Measurements from ENCODE around the gene COL3A1.

COL3A1 gene

DNA sequence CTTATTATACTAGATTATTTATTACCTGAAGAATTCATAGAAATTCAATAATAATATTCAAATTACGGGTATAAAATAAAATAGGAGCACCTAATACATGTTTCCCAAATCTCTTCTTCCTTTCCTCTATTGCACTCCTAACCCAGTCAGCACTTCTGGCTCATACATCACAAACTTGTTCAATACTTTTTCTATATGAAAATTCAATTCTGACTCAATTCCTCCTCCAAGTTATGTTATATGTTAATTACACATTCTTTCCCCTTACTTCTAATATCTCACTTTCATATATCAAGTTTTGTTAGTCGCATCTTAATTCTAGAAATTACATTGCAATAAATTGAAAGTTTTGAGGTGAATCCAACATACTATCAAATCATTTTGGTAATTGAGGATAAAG is 17.9 kb upstream of the COL3A1 start:
- Histone ChIP-seq H2BK120ac (ENCODE audit: low read depth, low read length) (no peak overlapping the region), H3K27ac (replicated peaks; ENCODE audit: low read length) (no peak overlapping the region), H2AFZ (ENCODE audit: low read length) (no peak overlapping the region), H3K79me1 (ENCODE audit: low read depth, low read length) (no peaks in the 10 kb centered on the region), H3K4me1 (ENCODE audit: control insufficient read depth in 2 of 2, insufficient read depth in 1 of 2, low read depth in 1 of 2, low read length in 2 of 2) (no peaks in the 10 kb centered on the region), H3K4me3 (ENCODE audit: low read length in 2 of 2) (no peak overlapping the region), H3K36me3 (replicated peaks in 1 of 2; ENCODE audit: control insufficient read depth in 2 of 2, insufficient read depth in 2 of 2, low read length in 2 of 2) (no peaks in the 10 kb centered on the region), H3K9me3 (replicated peaks in 1 of 2; ENCODE audit: control insufficient read depth in 2 of 2, insufficient read depth in 1 of 2, low read depth in 1 of 2, low read length in 2 of 2) (no peaks in the 10 kb centered on the region), H4K91ac (ENCODE audit: low read depth, low read length, poor library complexity) (no peak overlapping the region), H3K4me2 (ENCODE audit: insufficient read depth, low read length, poor library complexity, severe bottlenecking) (no peak overlapping the region), H2BK5ac (ENCODE audit: low read length) (no peak overlapping the region), H3K14ac (ENCODE audit: low read length) (no peak overlapping the region), H3K27me3 (ENCODE audit: control insufficient read depth in 3 of 3, insufficient read depth in 3 of 3, low read depth in 1 of 3, low read length in 3 of 3) (no peaks in the 10 kb centered on the region), H2BK15ac (ENCODE audit: low read length) (no peak overlapping the region), H2AK5ac (ENCODE audit: low read depth, low read length) (no peak overlapping the region), H3K4ac (ENCODE audit: low read length) (no peak overlapping the region), H3K18ac (ENCODE audit: low read length) (no peak overlapping the region), H3K9ac (ENCODE audit: low read depth, low read length, poor library complexity) (no peak overlapping the region), H4K8ac (ENCODE audit: low read depth, low read length) (no peak overlapping the region), H3K23ac (ENCODE audit: low read depth, low read length, poor library complexity) (no peak overlapping the region), H2BK12ac (ENCODE audit: low read length) (no peak overlapping the region)
- DNase-seq (ENCODE audit: low spot score): no peak
- 100% methylated on average over 1 of the region's 2 CpGs; no CpG with 5 or more reads in 1 of the 2 donors for WGBS, 2 donors (ENCODE audit: extremely low coverage in 2 of 2, insufficient read length in 2 of 2, insufficient replicate concordance in 1 of 2)

DNA sequence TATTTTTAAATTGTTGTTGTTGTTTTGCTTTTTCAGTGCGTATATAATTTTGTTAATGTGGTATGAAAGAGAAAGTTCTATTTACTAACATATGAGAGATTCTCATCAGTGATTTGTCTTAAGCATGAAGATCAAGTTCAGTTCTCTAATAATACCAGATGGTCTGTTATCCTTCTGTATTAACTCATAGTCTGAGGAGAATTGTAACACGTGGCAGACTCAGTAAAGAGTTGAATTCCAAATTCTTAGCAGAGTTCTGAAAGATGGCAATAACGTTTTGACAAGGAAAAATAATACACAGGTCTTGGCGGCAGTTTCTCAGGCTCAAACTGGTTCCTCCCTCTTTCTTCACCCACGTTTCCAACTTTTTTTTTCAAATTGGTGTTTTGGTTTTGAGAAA is 17.2 kb upstream of the COL3A1 start:
- WGBS, 2 donors (ENCODE audit: extremely low coverage in 2 of 2, insufficient read length in 2 of 2, insufficient replicate concordance in 1 of 2): 100% methylated on average over 1 of the region's 5 CpGs; no CpG with 5 or more reads in 1 of the 2 donors
- H2BK120ac ChIP-seq (ENCODE audit: low read depth, low read length): no peak overlapping the region

GRCh38 chr2:188957646-188958045 is 16.5 kb upstream of the COL3A1 start:
- H4K91ac ChIP-seq (ENCODE audit: low read depth, low read length, poor library complexity): no peak overlapping the region
- no peaks in the 10 kb centered on the region for H3K36me3 ChIP-seq (replicated peaks in 1 of 2; ENCODE audit: control insufficient read depth in 2 of 2, insufficient read depth in 2 of 2, low read length in 2 of 2)
- no peak overlapping the region for H2AK5ac ChIP-seq (ENCODE audit: low read depth, low read length)
- no peak overlapping the region for H4K8ac ChIP-seq (ENCODE audit: low read depth, low read length)
- no peak overlapping the region for H3K18ac ChIP-seq (ENCODE audit: low read length)
- no peak overlapping the region for H3K4ac ChIP-seq (ENCODE audit: low read length)
- H3K9me3 ChIP-seq (replicated peaks in 1 of 2; ENCODE audit: control insufficient read depth in 2 of 2, insufficient read depth in 1 of 2, low read depth in 1 of 2, low read length in 2 of 2): no peaks in the 10 kb centered on the region
- no peaks in the 10 kb centered on the region for H3K79me1 ChIP-seq (ENCODE audit: low read depth, low read length)
- no peak for DNase-seq (ENCODE audit: low spot score)
- no CpG with 5 or more reads among the region's 1 CpG for WGBS, 2 donors (ENCODE audit: extremely low coverage in 2 of 2, insufficient read length in 2 of 2, insufficient replicate concordance in 1 of 2)
- no peak overlapping the region for H2BK15ac ChIP-seq (ENCODE audit: low read length)
- no peaks in the 10 kb centered on the region for H3K27me3 ChIP-seq (ENCODE audit: control insufficient read depth in 3 of 3, insufficient read depth in 3 of 3, low read depth in 1 of 3, low read length in 3 of 3)
- H3K4me2 ChIP-seq (ENCODE audit: insufficient read depth, low read length, poor library complexity, severe bottlenecking): no peak overlapping the region
- H3K9ac ChIP-seq (ENCODE audit: low read depth, low read length, poor library complexity): no peak overlapping the region
- no peak overlapping the region for H2BK5ac ChIP-seq (ENCODE audit: low read length)
- H3K4me1 ChIP-seq (ENCODE audit: control insufficient read depth in 2 of 2, insufficient read depth in 1 of 2, low read depth in 1 of 2, low read length in 2 of 2): no peaks in the 10 kb centered on the region
- H3K23ac ChIP-seq (ENCODE audit: low read depth, low read length, poor library complexity): no peak overlapping the region
- no peak overlapping the region for H3K4me3 ChIP-seq (ENCODE audit: low read length in 2 of 2)
- no peak overlapping the region for H2BK12ac ChIP-seq (ENCODE audit: low read length)
- H3K14ac ChIP-seq (ENCODE audit: low read length): no peak overlapping the region
- H2AFZ ChIP-seq (ENCODE audit: low read length): no peak overlapping the region
- H3K27ac ChIP-seq (replicated peaks; ENCODE audit: low read length): no peak overlapping the region
- H2BK120ac ChIP-seq (ENCODE audit: low read depth, low read length): no peak overlapping the region

More for the DNA sequence above, 17.2 kb upstream of the COL3A1 start:
- no peaks in the 10 kb centered on the region for H3K79me1 ChIP-seq (ENCODE audit: low read depth, low read length)
- no peaks in the 10 kb centered on the region for H3K36me3 ChIP-seq (replicated peaks in 1 of 2; ENCODE audit: control insufficient read depth in 2 of 2, insufficient read depth in 2 of 2, low read length in 2 of 2)
- H2BK12ac ChIP-seq (ENCODE audit: low read length): no peak overlapping the region
- no peak for DNase-seq (ENCODE audit: low spot score)
- H3K27ac ChIP-seq (replicated peaks; ENCODE audit: low read length): no peak overlapping the region
- no peak overlapping the region for H2BK15ac ChIP-seq (ENCODE audit: low read length)
- H4K91ac ChIP-seq (ENCODE audit: low read depth, low read length, poor library complexity): no peak overlapping the region
- H3K14ac ChIP-seq (ENCODE audit: low read length): no peak overlapping the region
- H2AFZ ChIP-seq (ENCODE audit: low read length): peak overlapping the region; percentile 29
- no peak overlapping the region for H2AK5ac ChIP-seq (ENCODE audit: low read depth, low read length)
- H3K4me2 ChIP-seq (ENCODE audit: insufficient read depth, low read length, poor library complexity, severe bottlenecking): no peak overlapping the region
- no peak overlapping the region for H3K9ac ChIP-seq (ENCODE audit: low read depth, low read length, poor library complexity)
- H3K4ac ChIP-seq (ENCODE audit: low read length): no peak overlapping the region
- H3K9me3 ChIP-seq (replicated peaks in 1 of 2; ENCODE audit: control insufficient read depth in 2 of 2, insufficient read depth in 1 of 2, low read depth in 1 of 2, low read length in 2 of 2): no peaks in the 10 kb centered on the region
- H3K4me1 ChIP-seq (ENCODE audit: control insufficient read depth in 2 of 2, insufficient read depth in 1 of 2, low read depth in 1 of 2, low read length in 2 of 2): no peaks in the 10 kb centered on the region
- no peak overlapping the region for H4K8ac ChIP-seq (ENCODE audit: low read depth, low read length)
- no peak overlapping the region for H3K4me3 ChIP-seq (ENCODE audit: low read length in 2 of 2)
- H3K18ac ChIP-seq (ENCODE audit: low read length): no peak overlapping the region
- H2BK5ac ChIP-seq (ENCODE audit: low read length): no peak overlapping the region
- no peaks in the 10 kb centered on the region for H3K27me3 ChIP-seq (ENCODE audit: control insufficient read depth in 3 of 3, insufficient read depth in 3 of 3, low read depth in 1 of 3, low read length in 3 of 3)
- H3K23ac ChIP-seq (ENCODE audit: low read depth, low read length, poor library complexity): no peak overlapping the region

- no peak overlapping the region for H2AK5ac ChIP-seq (ENCODE audit: low read depth, low read length)
- WGBS, 2 donors (ENCODE audit: extremely low coverage in 2 of 2, insufficient read length in 2 of 2, insufficient replicate concordance in 1 of 2): no CpG with 5 or more reads among the region's 3 CpGs
- no peak overlapping the region for H3K4me3 ChIP-seq (ENCODE audit: low read length in 2 of 2)
- no peak overlapping the region for H3K4ac ChIP-seq (ENCODE audit: low read length)
- DNase-seq (ENCODE audit: low spot score): no peak
- H3K27ac ChIP-seq (replicated peaks; ENCODE audit: low read length): no peak overlapping the region
- H4K91ac ChIP-seq (ENCODE audit: low read depth, low read length, poor library complexity): no peak overlapping the region
- no peaks in the 10 kb centered on the region for H3K27me3 ChIP-seq (ENCODE audit: control insufficient read depth in 3 of 3, insufficient read depth in 3 of 3, low read depth in 1 of 3, low read length in 3 of 3)
- no peaks in the 10 kb centered on the region for H3K79me1 ChIP-seq (ENCODE audit: low read depth, low read length)
- no peak overlapping the region for H3K23ac ChIP-seq (ENCODE audit: low read depth, low read length, poor library complexity)
- no peaks in the 10 kb centered on the region for H3K4me1 ChIP-seq (ENCODE audit: control insufficient read depth in 2 of 2, insufficient read depth in 1 of 2, low read depth in 1 of 2, low read length in 2 of 2)
- H2BK5ac ChIP-seq (ENCODE audit: low read length): no peak overlapping the region
- H3K4me2 ChIP-seq (ENCODE audit: insufficient read depth, low read length, poor library complexity, severe bottlenecking): no peak overlapping the region
- no peak overlapping the region for H3K14ac ChIP-seq (ENCODE audit: low read length)
- no peaks in the 10 kb centered on the region for H3K9me3 ChIP-seq (replicated peaks in 1 of 2; ENCODE audit: control insufficient read depth in 2 of 2, insufficient read depth in 1 of 2, low read depth in 1 of 2, low read length in 2 of 2)
- no peak overlapping the region for H4K8ac ChIP-seq (ENCODE audit: low read depth, low read length)
- no peak overlapping the region for H2BK120ac ChIP-seq (ENCODE audit: low read depth, low read length)
- no peak overlapping the region for H2AFZ ChIP-seq (ENCODE audit: low read length)
- no peak overlapping the region for H2BK15ac ChIP-seq (ENCODE audit: low read length)
- H2BK12ac ChIP-seq (ENCODE audit: low read length): no peak overlapping the region
- H3K9ac ChIP-seq (ENCODE audit: low read depth, low read length, poor library complexity): no peak overlapping the region
- no peak overlapping the region for H3K18ac ChIP-seq (ENCODE audit: low read length)
- H3K36me3 ChIP-seq (replicated peaks in 1 of 2; ENCODE audit: control insufficient read depth in 2 of 2, insufficient read depth in 2 of 2, low read length in 2 of 2): no peaks in the 10 kb centered on the region
These were observed 10.4 kb upstream of the COL3A1 start for GRCh38 chr2:188963741-188964140.

All from neuronal stem cell (in vitro differentiated cells).